Measurements from ENCODE around the gene VWA5B1.

Gene VWA5B1

DNA sequence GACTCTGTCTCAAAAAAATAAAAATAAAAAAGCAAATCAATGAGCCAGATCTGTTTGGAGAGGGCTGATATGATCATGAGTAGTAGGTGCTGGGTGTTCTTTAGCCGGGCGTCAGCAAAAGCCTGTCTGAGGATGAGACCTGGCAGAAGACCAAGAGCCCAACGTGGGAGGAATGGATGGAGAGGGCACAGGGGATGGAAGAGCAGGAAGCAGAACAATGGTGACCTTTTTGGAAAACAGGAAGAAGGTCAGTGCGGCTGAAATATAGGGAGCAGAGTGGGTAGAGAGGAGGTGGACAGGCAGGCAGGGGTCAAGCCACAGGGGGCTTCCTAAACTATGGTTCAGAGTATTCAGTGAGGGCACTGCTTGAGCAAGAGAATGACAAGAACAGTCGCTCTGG is 30.9 kb downstream of the VWA5B1 start:
- Histone ChIP-seq H3K79me2 (ENCODE audit: insufficient read depth, low read depth) (no peaks in the 10 kb centered on the region), H3K36me3 (ENCODE audit: insufficient read depth) (no peaks in the 10 kb centered on the region), H3K9ac (no peak overlapping the region), H4K20me1 (ENCODE audit: insufficient read depth) (no peaks in the 10 kb centered on the region), H2AFZ (ENCODE audit: low read depth) (no peak overlapping the region), H3K27ac (no peak overlapping the region), H3K27me3 (ENCODE audit: insufficient read depth, low read depth) (peaks cover 38% of the 10 kb centered on the region), H3K4me2 (no peak overlapping the region), H3K4me3 (IDR thresholded peaks at IDR 0.05; ENCODE audit: insufficient read depth, low read depth, low read length) (no peak overlapping the region), H3K4me1 (ENCODE audit: low read depth, poor library complexity, severe bottlenecking) (no peaks in the 10 kb centered on the region)
- TF ChIP-seq, protein P1, sequence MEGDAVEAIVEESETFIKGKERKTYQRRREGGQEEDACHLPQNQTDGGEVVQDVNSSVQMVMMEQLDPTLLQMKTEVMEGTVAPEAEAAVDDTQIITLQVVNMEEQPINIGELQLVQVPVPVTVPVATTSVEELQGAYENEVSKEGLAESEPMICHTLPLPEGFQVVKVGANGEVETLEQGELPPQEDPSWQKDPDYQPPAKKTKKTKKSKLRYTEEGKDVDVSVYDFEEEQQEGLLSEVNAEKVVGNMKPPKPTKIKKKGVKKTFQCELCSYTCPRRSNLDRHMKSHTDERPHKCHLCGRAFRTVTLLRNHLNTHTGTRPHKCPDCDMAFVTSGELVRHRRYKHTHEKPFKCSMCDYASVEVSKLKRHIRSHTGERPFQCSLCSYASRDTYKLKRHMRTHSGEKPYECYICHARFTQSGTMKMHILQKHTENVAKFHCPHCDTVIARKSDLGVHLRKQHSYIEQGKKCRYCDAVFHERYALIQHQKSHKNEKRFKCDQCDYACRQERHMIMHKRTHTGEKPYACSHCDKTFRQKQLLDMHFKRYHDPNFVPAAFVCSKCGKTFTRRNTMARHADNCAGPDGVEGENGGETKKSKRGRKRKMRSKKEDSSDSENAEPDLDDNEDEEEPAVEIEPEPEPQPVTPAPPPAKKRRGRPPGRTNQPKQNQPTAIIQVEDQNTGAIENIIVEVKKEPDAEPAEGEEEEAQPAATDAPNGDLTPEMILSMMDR (conservative IDR thresholded peaks at IDR 0.05; ENCODE audit: low read depth, low read length), result no peak

DNA sequence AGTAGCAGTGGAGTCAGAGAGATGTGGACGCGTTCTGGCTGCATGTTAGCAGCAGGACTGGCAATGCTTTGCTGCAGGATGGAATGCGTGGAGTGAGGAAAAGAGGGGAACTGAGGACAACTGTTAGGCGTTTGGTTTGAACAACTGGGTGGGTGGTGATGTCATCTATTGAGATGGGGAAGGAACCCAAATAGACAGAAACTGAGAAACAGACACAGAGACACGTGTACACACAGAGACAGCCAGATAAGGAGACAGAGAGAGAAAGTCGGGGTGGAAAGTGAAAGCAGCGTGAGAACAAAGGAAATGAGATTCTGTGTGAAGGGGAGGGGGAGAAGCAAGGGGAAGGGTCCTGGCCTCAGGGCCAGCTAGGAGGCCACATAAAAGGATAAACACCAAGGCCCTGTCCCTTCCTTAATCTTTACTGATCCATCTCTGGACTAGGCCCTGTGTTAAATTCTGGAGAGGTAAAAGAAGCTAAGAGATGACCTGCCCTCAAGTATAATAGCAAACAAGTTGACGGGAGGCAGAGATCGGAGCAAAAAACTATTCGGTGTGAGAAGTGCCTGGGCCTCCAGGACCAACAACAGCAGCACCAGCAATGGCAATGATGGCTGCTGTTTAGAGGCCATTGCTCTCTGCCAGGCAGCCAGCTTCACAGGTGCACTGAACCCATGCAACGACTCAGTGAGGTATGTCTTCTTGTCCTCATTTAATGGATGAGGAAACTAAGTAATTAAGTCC is 31.6 kb downstream of the VWA5B1 start:
- Histone ChIP-seq H3K36me3 (ENCODE audit: insufficient read depth) (no peaks in the 10 kb centered on the region), H3K27ac (no peak overlapping the region), H3K9ac (no peak overlapping the region), H4K20me1 (ENCODE audit: insufficient read depth) (no peaks in the 10 kb centered on the region), H3K4me2 (no peak overlapping the region), H2AFZ (ENCODE audit: low read depth) (no peak overlapping the region), H3K4me1 (ENCODE audit: low read depth, poor library complexity, severe bottlenecking) (no peaks in the 10 kb centered on the region), H3K4me3 (IDR thresholded peaks at IDR 0.05; ENCODE audit: insufficient read depth, low read depth, low read length) (no peak overlapping the region), H3K27me3 (ENCODE audit: insufficient read depth, low read depth) (peaks cover 38% of the 10 kb centered on the region), H3K79me2 (ENCODE audit: insufficient read depth, low read depth) (no peaks in the 10 kb centered on the region)
- TF ChIP-seq, protein P1 (conservative IDR thresholded peaks at IDR 0.05; ENCODE audit: low read depth, low read length), result no peak

DNA sequence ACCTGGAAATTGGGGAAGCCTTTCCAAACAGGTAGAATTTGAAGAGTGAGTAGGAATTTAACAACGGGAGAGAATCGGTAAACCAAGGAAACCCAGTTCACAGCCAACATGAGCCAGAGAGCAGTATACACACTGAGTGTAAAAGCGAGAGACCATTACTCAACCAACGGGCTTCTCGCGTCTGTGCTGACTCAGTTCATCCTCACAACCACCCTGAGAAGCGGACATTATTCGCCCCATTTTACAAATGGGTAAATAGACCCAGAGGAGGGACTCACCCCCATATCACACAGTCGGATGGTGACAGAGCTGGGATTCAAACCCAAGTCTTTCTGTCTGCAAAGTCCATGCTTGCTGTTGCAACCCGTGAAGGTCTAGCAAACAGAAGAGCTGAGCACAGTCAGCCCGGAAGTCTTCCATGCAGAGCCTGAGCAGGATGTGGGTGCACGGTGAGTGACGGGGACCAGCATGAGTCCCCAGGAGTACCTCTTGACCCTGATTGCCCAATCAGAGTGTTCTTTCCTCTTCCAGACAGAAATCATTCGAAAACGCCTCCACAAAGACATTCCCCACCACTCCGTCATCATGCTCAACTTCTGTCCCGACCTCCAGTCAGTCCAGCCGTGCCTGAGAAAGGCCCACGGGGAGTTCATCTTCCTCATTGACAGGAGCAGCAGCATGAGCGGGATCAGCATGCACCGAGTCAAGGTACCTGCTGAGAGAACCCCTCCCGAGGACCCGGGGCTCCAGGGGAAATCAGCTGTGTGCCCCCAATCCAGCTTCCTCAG is 32.3 kb downstream of the VWA5B1 start:
- Histone ChIP-seq H3K4me1 (ENCODE audit: low read depth, poor library complexity, severe bottlenecking) (no peaks in the 10 kb centered on the region), H2AFZ (ENCODE audit: low read depth) (no peak overlapping the region), H3K9ac (no peak overlapping the region), H3K27me3 (ENCODE audit: insufficient read depth, low read depth) (peaks cover 38% of the 10 kb centered on the region), H3K36me3 (ENCODE audit: insufficient read depth) (no peaks in the 10 kb centered on the region), H3K79me2 (ENCODE audit: insufficient read depth, low read depth) (no peaks in the 10 kb centered on the region), H4K20me1 (ENCODE audit: insufficient read depth) (no peaks in the 10 kb centered on the region), H3K4me2 (no peak overlapping the region), H3K27ac (no peak overlapping the region), H3K4me3 (IDR thresholded peaks at IDR 0.05; ENCODE audit: insufficient read depth, low read depth, low read length) (no peak overlapping the region)
- TF ChIP-seq, protein P1 (conservative IDR thresholded peaks at IDR 0.05; ENCODE audit: low read depth, low read length), result no peak

DNA sequence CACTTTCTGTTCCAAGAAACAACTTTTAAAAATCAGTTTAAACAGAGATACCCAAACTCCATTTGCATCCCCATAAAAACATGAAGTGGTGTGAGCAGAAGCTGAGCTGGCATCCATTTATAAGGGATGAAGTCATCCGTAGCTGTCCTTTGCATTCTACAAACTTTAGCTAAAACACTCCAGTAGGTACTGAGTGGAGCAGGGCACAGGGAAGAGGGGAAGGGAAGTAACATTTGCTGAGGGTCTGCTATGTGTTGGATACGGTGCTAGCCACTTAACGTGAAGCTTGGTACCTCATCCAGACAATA is 32.9 kb downstream of the VWA5B1 start:
- TF ChIP-seq, protein P1 (conservative IDR thresholded peaks at IDR 0.05; ENCODE audit: low read depth, low read length), result no peak
- H3K4me2 ChIP-seq, result no peak overlapping the region
- H3K36me3 ChIP-seq (ENCODE audit: insufficient read depth), result no peaks in the 10 kb centered on the region
- no peak overlapping the region for H3K9ac ChIP-seq
- H3K27ac ChIP-seq, result no peak overlapping the region
- H2AFZ ChIP-seq (ENCODE audit: low read depth), result no peak overlapping the region
- no peaks in the 10 kb centered on the region for H3K79me2 ChIP-seq (ENCODE audit: insufficient read depth, low read depth)
- no peaks in the 10 kb centered on the region for H3K4me1 ChIP-seq (ENCODE audit: low read depth, poor library complexity, severe bottlenecking)
- peaks cover 38% of the 10 kb centered on the region for H3K27me3 ChIP-seq (ENCODE audit: insufficient read depth, low read depth)
- H3K4me3 ChIP-seq (IDR thresholded peaks at IDR 0.05; ENCODE audit: insufficient read depth, low read depth, low read length), result no peak overlapping the region
- no peaks in the 10 kb centered on the region for H4K20me1 ChIP-seq (ENCODE audit: insufficient read depth)

Measured in KMS-11 (cell line).